ENCODE data around the gene TTPAL. TPM values are rescaled to one million over a fixed set of nuclear protein-coding genes. Genes with fewer than 3 reads are reported as not detected.

Gene TTPAL
- total RNA-seq, 1 donor from 2014 or later: 20.8 TPM

DNA sequence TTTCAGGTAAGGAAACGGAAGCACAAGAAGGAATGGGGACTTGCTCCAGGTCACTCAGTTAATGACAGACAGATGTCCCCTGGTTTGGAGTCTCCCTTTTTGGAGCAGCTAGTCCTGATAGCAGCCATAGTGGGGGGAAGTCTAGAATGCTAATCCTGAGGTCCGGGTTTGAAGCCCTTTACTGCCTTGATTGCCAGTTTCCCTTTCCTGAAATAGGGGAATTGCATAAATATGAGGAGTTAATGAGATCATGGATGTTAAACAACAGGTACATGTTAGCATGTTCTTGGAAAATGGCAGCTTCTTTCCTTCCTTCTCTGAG, 341 bp upstream of the TTPAL start:
- peaks cover 27% of the 10 kb centered on the region for H3K4me1 Mint-ChIP-seq (ENCODE audit: unreplicated experiment)
- H3K27me3 Mint-ChIP-seq (ENCODE audit: unreplicated experiment): no peaks in the 10 kb centered on the region
- H3K36me3 Mint-ChIP-seq (ENCODE audit: unreplicated experiment): peaks cover 3% of the 10 kb centered on the region
- DNase-seq (ENCODE audit: extremely low spot score, unreplicated experiment): no peak
- H3K27ac Mint-ChIP-seq (ENCODE audit: unreplicated experiment): peak overlapping the region; percentile 97
- H3K4me3 Mint-ChIP-seq (ENCODE audit: unreplicated experiment): peak overlapping the region; percentile 96
- TF ChIP-seq, protein P1, sequence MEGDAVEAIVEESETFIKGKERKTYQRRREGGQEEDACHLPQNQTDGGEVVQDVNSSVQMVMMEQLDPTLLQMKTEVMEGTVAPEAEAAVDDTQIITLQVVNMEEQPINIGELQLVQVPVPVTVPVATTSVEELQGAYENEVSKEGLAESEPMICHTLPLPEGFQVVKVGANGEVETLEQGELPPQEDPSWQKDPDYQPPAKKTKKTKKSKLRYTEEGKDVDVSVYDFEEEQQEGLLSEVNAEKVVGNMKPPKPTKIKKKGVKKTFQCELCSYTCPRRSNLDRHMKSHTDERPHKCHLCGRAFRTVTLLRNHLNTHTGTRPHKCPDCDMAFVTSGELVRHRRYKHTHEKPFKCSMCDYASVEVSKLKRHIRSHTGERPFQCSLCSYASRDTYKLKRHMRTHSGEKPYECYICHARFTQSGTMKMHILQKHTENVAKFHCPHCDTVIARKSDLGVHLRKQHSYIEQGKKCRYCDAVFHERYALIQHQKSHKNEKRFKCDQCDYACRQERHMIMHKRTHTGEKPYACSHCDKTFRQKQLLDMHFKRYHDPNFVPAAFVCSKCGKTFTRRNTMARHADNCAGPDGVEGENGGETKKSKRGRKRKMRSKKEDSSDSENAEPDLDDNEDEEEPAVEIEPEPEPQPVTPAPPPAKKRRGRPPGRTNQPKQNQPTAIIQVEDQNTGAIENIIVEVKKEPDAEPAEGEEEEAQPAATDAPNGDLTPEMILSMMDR (IDR thresholded peaks at IDR 0.05): no peak
- H3K9me3 Mint-ChIP-seq (ENCODE audit: unreplicated experiment): no peaks in the 10 kb centered on the region

DNA sequence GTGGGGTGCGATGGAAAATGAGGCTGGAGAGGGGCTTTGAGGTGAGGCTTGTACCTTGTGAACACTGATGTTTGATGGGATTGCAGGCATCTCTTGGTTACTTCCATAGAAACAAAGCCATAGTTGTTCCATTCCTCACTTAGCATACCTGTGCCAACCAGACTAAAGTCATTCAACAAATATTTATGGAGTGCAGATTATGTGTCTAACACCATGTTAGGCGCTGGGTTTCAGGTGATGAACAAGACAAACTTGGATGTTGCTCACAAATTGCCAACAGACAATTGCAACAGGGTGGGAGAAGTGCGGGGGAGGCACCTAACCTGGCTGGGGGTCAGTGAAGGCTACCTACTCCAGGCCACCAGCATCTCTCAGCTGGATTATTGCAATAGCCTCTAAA, 1.5 kb downstream of the TTPAL start:
- DNase-seq (ENCODE audit: extremely low spot score, unreplicated experiment): no peak
- Mint-ChIP-seq H3K27me3 (ENCODE audit: unreplicated experiment) (no peaks in the 10 kb centered on the region), H3K4me1 (ENCODE audit: unreplicated experiment) (peaks cover 27% of the 10 kb centered on the region), H3K36me3 (ENCODE audit: unreplicated experiment) (peaks cover 9% of the 10 kb centered on the region), H3K4me3 (ENCODE audit: unreplicated experiment) (peak overlapping the region; percentile 96), H3K27ac (ENCODE audit: unreplicated experiment) (peak overlapping the region; percentile 97), H3K9me3 (ENCODE audit: unreplicated experiment) (no peaks in the 10 kb centered on the region)
- TF ChIP-seq, protein P1 (IDR thresholded peaks at IDR 0.05): no peak

DNA sequence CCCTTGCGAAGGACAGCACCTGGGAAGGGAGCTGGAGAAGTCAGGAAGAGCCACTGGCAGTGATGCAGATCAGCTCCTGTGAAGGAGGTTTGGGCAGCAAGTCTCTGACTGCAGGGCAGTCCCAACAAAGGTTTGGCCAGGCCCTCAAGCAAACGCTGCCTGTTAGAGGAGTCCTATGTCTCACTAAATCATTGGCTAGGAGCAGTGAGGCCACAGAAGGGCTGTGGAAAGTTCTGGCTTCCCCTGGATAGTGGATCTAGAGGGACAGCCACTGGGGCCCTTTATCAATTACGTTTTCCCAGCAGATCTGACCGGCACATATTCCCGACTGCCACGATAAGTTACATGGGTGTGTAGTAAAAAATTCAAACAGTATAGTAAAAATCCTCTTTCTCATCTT, 2.5 kb downstream of the TTPAL start:
- no peak overlapping the region for H3K27ac Mint-ChIP-seq (ENCODE audit: unreplicated experiment)
- no peaks in the 10 kb centered on the region for H3K27me3 Mint-ChIP-seq (ENCODE audit: unreplicated experiment)
- TF ChIP-seq, protein P1 (IDR thresholded peaks at IDR 0.05): no peak
- peaks cover 27% of the 10 kb centered on the region for H3K4me1 Mint-ChIP-seq (ENCODE audit: unreplicated experiment)
- no peak for DNase-seq (ENCODE audit: extremely low spot score, unreplicated experiment)
- no peak overlapping the region for H3K4me3 Mint-ChIP-seq (ENCODE audit: unreplicated experiment)
- no peaks in the 10 kb centered on the region for H3K9me3 Mint-ChIP-seq (ENCODE audit: unreplicated experiment)
- H3K36me3 Mint-ChIP-seq (ENCODE audit: unreplicated experiment): peaks cover 9% of the 10 kb centered on the region

DNA sequence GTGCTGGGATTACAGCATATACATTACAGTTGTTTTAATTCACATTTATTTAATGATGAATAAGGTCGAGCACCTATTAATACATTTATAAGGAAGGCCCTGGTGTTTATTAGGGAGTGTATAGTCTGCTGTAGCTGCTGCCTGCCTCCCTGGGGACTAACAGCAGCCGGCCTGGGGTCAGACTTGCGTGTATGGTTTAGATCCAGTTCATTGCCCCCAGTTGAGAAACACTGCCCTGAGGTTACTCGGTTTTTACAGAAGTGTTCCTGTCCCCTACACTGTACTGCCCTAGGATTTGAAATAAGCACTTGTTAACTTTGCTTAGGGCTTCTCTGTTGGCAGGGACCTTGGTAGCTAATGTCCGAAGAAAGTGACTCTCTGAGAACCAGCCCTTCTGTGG, 4.0 kb downstream of the TTPAL start:
- Mint-ChIP-seq H3K4me1 (ENCODE audit: unreplicated experiment) (peaks cover 24% of the 10 kb centered on the region), H3K27ac (ENCODE audit: unreplicated experiment) (no peak overlapping the region), H3K9me3 (ENCODE audit: unreplicated experiment) (no peaks in the 10 kb centered on the region), H3K4me3 (ENCODE audit: unreplicated experiment) (no peak overlapping the region), H3K27me3 (ENCODE audit: unreplicated experiment) (no peaks in the 10 kb centered on the region), H3K36me3 (ENCODE audit: unreplicated experiment) (peaks cover 11% of the 10 kb centered on the region)
- DNase-seq (ENCODE audit: extremely low spot score, unreplicated experiment): no peak
- TF ChIP-seq, protein P1 (IDR thresholded peaks at IDR 0.05): no peak

DNA sequence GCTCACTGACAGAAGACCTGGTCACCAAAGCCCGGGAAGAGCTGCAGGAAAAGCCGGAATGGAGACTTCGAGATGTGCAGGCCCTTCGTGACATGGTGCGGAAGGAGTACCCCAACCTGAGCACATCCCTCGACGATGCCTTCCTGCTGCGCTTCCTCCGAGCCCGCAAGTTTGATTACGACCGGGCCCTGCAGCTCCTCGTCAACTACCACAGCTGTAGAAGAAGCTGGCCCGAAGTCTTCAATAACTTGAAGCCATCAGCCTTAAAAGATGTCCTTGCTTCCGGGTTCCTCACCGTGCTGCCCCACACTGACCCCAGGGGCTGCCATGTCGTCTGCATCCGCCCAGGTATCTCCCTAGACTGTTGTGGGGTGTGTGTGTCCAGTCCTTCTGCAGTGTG, 4.4 kb downstream of the TTPAL start:
- Mint-ChIP-seq H3K36me3 (ENCODE audit: unreplicated experiment) (peaks cover 12% of the 10 kb centered on the region), H3K9me3 (ENCODE audit: unreplicated experiment) (no peaks in the 10 kb centered on the region), H3K4me3 (ENCODE audit: unreplicated experiment) (no peak overlapping the region), H3K27me3 (ENCODE audit: unreplicated experiment) (no peaks in the 10 kb centered on the region), H3K4me1 (ENCODE audit: unreplicated experiment) (peaks cover 19% of the 10 kb centered on the region), H3K27ac (ENCODE audit: unreplicated experiment) (no peak overlapping the region)
- no peak for DNase-seq (ENCODE audit: extremely low spot score, unreplicated experiment)
- TF ChIP-seq, protein P1 (IDR thresholded peaks at IDR 0.05): no peak
